HG03045 (cell line): Measurements from ENCODE around the gene CACNA2D3.

Experiments
- ATAC-seq: cut with Tn5 transposase; IDR thresholded peaks from one replicate; pipeline ENCODE4 v1.9.1; 2021; ENCODE audit warnings: mild to moderate bottlenecking, moderate library complexity; ENCODE audit not compliant: unreplicated experiment

CACNA2D3 gene

GRCh38 chr3:54517424-54517823, 395.1 kb downstream of the CACNA2D3 start:
- ATAC-seq, result no peak

GRCh38 chr3:54518011-54518675, 395.8 kb downstream of the CACNA2D3 start:
- ATAC-seq, result no peak

GRCh38 chr3:54519493-54519892, 397.1 kb downstream of the CACNA2D3 start:
- no peak for ATAC-seq

- ATAC-seq, result no peak
Observed at GRCh38 chr3:54520060-54520459, 397.7 kb downstream of the CACNA2D3 start.

- ATAC-seq, result no peak
Observed at GRCh38 chr3:54527521-54527920, 405.2 kb downstream of the CACNA2D3 start.

GRCh38 chr3:54527953-54528352, 405.6 kb downstream of the CACNA2D3 start:
- no peak for ATAC-seq

- no peak for ATAC-seq
Observed at GRCh38 chr3:54528668-54529067, 406.3 kb downstream of the CACNA2D3 start.

- ATAC-seq, result no peak
Observed at GRCh38 chr3:54530091-54530490, 407.7 kb downstream of the CACNA2D3 start.

GRCh38 chr3:54530944-54531343, 408.6 kb downstream of the CACNA2D3 start:
- ATAC-seq, result no peak

- ATAC-seq, result no peak
Observed at GRCh38 chr3:54531741-54532140, 409.4 kb downstream of the CACNA2D3 start.

GRCh38 chr3:54533856-54534255, 411.5 kb downstream of the CACNA2D3 start:
- ATAC-seq, result no peak

GRCh38 chr3:54535619-54536018, 413.3 kb downstream of the CACNA2D3 start:
- ATAC-seq, result no peak

GRCh38 chr3:54536450-54536849, 414.1 kb downstream of the CACNA2D3 start:
- no peak for ATAC-seq

GRCh38 chr3:54537506-54537905, 415.2 kb downstream of the CACNA2D3 start:
- no peak for ATAC-seq

GRCh38 chr3:54538346-54538745, 416.0 kb downstream of the CACNA2D3 start:
- no peak for ATAC-seq

- ATAC-seq, result no peak
Observed at GRCh38 chr3:54541369-54541768, 419.0 kb downstream of the CACNA2D3 start.

GRCh38 chr3:54543446-54543845, 421.1 kb downstream of the CACNA2D3 start:
- no peak for ATAC-seq

GRCh38 chr3:54547051-54547450, 424.7 kb downstream of the CACNA2D3 start:
- ATAC-seq, result no peak

- ATAC-seq, result no peak
Observed at GRCh38 chr3:54547846-54548245, 425.5 kb downstream of the CACNA2D3 start.

GRCh38 chr3:54549607-54550220, 427.4 kb downstream of the CACNA2D3 start:
- ATAC-seq, result no peak

- no peak for ATAC-seq
Observed at GRCh38 chr3:54550221-54550977, 428.0 kb downstream of the CACNA2D3 start.

- ATAC-seq, result no peak
Observed at GRCh38 chr3:54556630-54557029, 434.3 kb downstream of the CACNA2D3 start.
